SK-N-SH (cell line): ENCODE measurements around the gene B3GALT2. TPM values are rescaled to one million over a fixed set of nuclear protein-coding genes. Genes with fewer than 3 reads are reported as not detected.

Experiments
- CTCF ChIA-PET: fragments of 300-600, 350-600 bp; formaldehyde crosslinking; extraction: SDS; loops from one replicate; lab custom pipeline; 2021; lab: Yijun Ruan, JAX
- POLR2A ChIA-PET: fragments of 350-600 bp; sonication (Branson Sonifier 250); formaldehyde crosslinking; extraction: SDS; loops from one replicate; lab custom pipeline; 2020; ENCODE audit warnings: antibody characterized with exemption, inconsistent platforms; lab: Yijun Ruan, JAX
- DNase-seq: peaks from one replicate; pipeline ENCODE4 v3.0.0; 2012
- H2AFZ ChIP-seq: fragments of 200-600 bp; sonication (generic); 2 replicates; pipeline ENCODE4 v1.8.1; 2016; ENCODE audit warnings: antibody characterized with exemption, mild to moderate bottlenecking, low read depth
- H3F3A ChIP-seq: fragments of 200-600 bp; sonication (generic); replicated peaks from 2 replicates; pipeline ENCODE3; 2016; ENCODE audit warnings: antibody characterized with exemption, mild to moderate bottlenecking; ENCODE audit not compliant: insufficient read depth
- H3K27ac ChIP-seq, 2 experiments: fragments of 200-500 bp in 1 of 2; fragments of 200-600 bp in 1 of 2; sonication (Bioruptor generic) in 1 of 2; sonication (generic), shearing (Covaris generic) in 1 of 2; 2 replicates each; pipeline versions ENCODE4 v1.5.1 to v1.6.1; 2014 to 2016; ENCODE audit warnings: low read depth in 2 of 2, inconsistent platforms in 1 of 2, low read length in 1 of 2, mild to moderate bottlenecking in 1 of 2, mixed read lengths in 1 of 2
- H3K27me3 ChIP-seq: fragments of 200-600 bp; sonication (generic), shearing (Covaris generic); 2 replicates; pipeline ENCODE4 v1.6.1; 2016; ENCODE audit warnings: mixed run types; ENCODE audit not compliant: insufficient read depth
- H3K36me3 ChIP-seq, 2 experiments: fragments of 200-500 bp in 1 of 2; fragments of 200-600 bp in 1 of 2; sonication (Bioruptor generic) in 1 of 2; sonication (generic) in 1 of 2; replicated peaks in 1 of 2; 2 replicates each; pipeline versions ENCODE3 to v1.5.1; 2014 to 2016; ENCODE audit warnings: low read length in 1 of 2, mild to moderate bottlenecking in 1 of 2; ENCODE audit not compliant: insufficient read depth in 2 of 2, control insufficient read depth in 1 of 2
- H3K4me1 ChIP-seq, 2 experiments: fragments of 200-500 bp in 1 of 2; fragments of 200-600 bp in 1 of 2; sonication (Bioruptor generic) in 1 of 2; sonication (generic), shearing (Covaris generic) in 1 of 2; 2 replicates each; pipeline versions ENCODE4 v1.5.1 to v1.6.1; 2014 to 2016; ENCODE audit warnings: low read depth in 1 of 2, low read length in 1 of 2, mixed run types in 1 of 2; ENCODE audit not compliant: insufficient read depth in 2 of 2, control insufficient read depth in 1 of 2
- H3K4me2 ChIP-seq: fragments of 200-600 bp; sonication (generic), shearing (Covaris generic); 2 replicates; pipeline ENCODE4 v1.6.1; 2017; ENCODE audit warnings: mixed run types
- H3K4me3 ChIP-seq, 2 experiments: fragments of 200-500 bp in 1 of 2; fragments of 200-600 bp in 1 of 2; sonication (Bioruptor generic) in 1 of 2; sonication (generic), shearing (Covaris generic) in 1 of 2; 2 replicates each; pipeline versions ENCODE4 v1.5.1 to v1.8.1; 2014 to 2016; ENCODE audit warnings: low read depth in 2 of 2, inconsistent platforms in 1 of 2, low read length in 1 of 2, mild to moderate bottlenecking in 1 of 2, mixed read lengths in 1 of 2, moderate library complexity in 1 of 2
- H3K79me2 ChIP-seq: fragments of 200-600 bp; sonication (generic); 2 replicates; pipeline ENCODE4 v1.8.1; 2017; ENCODE audit warnings: mild to moderate bottlenecking; ENCODE audit not compliant: insufficient read depth
- H3K9ac ChIP-seq: fragments of 200-600 bp; sonication (generic); 2 replicates; pipeline ENCODE4 v1.6.1; 2017; ENCODE audit warnings: mixed run types
- H3K9me2 ChIP-seq: fragments of 200-600 bp; sonication (generic); 2 replicates; pipeline ENCODE4 v1.6.1; 2017; ENCODE audit warnings: mixed run types
- H3K9me3 ChIP-seq: fragments of 200-600 bp; sonication (generic); 2 replicates; pipeline ENCODE4 v1.6.1; 2017; ENCODE audit warnings: mixed run types, mild to moderate bottlenecking, moderate library complexity
- H4K20me1 ChIP-seq: fragments of 200-600 bp; sonication (generic); 2 replicates; pipeline ENCODE4 v1.6.1; 2017; ENCODE audit warnings: mild to moderate bottlenecking, mixed run types; ENCODE audit not compliant: insufficient read depth
- CTCF ChIP-seq: fragments of 200-600 bp; sonication (generic); IDR thresholded peaks from 2 replicates; pipeline ENCODE4 v1.6.1; 2017; ENCODE audit warnings: antibody characterized with exemption, mild to moderate bottlenecking, moderate library complexity
- FOSL2 ChIP-seq: IDR thresholded peaks from 2 replicates; pipeline ENCODE4 v1.4.0; 2012; ENCODE audit warnings: low read depth, mild to moderate bottlenecking, moderate library complexity, borderline replicate concordance
- FOXM1 ChIP-seq: IDR thresholded peaks from 2 replicates; pipeline ENCODE4 v1.4.0; 2012; ENCODE audit warnings: low read depth, mild to moderate bottlenecking
- GABPA ChIP-seq: IDR thresholded peaks from 2 replicates; pipeline ENCODE4 v1.4.0; 2012; ENCODE audit warnings: low read depth, mild to moderate bottlenecking
- GATA2 ChIP-seq: sonication (generic); formaldehyde crosslinking; IDR thresholded peaks from 2 replicates; pipeline ENCODE4 v1.5.0; 2020; ENCODE audit warnings: mild to moderate bottlenecking, missing genetic modification reagents
- IRF3 ChIP-seq: fragments of 150-350 bp; IDR thresholded peaks from 2 replicates; pipeline ENCODE4 v1.6.1; 2016; ENCODE audit warnings: mild to moderate bottlenecking, low read depth, low read length
- JUND ChIP-seq: IDR thresholded peaks from 2 replicates; pipeline ENCODE4 v1.4.0; 2012
- MAX ChIP-seq: IDR thresholded peaks from 2 replicates; pipeline ENCODE4 v1.4.0; 2012; ENCODE audit warnings: low read depth
- MEF2A ChIP-seq: IDR thresholded peaks from 2 replicates; pipeline ENCODE4 v1.4.0; 2012; ENCODE audit warnings: low read depth, borderline replicate concordance
- NFIC ChIP-seq: IDR thresholded peaks from 2 replicates; pipeline ENCODE4 v1.4.0; 2012; ENCODE audit warnings: borderline replicate concordance
- NRF1 ChIP-seq: IDR thresholded peaks from 2 replicates; pipeline ENCODE4 v1.6.1; 2012; ENCODE audit warnings: low read depth, mild to moderate bottlenecking, low read length
- PBX3 ChIP-seq: IDR thresholded peaks from 2 replicates; pipeline ENCODE4; 2012
- POLR2AphosphoS5 ChIP-seq: IDR thresholded peaks from 2 replicates; pipeline ENCODE4 v1.6.1; 2012; ENCODE audit warnings: low read depth, low read length
- RAD21 ChIP-seq: IDR thresholded peaks from 2 replicates; pipeline ENCODE4 v1.6.1; 2012; ENCODE audit warnings: mild to moderate bottlenecking, low read length
- RFX5 ChIP-seq: IDR thresholded peaks from 2 replicates; pipeline ENCODE4 v1.6.1; 2012; ENCODE audit warnings: mild to moderate bottlenecking, improper control_type of control experiment, low read length
- RXRA ChIP-seq: IDR thresholded peaks from 2 replicates; pipeline ENCODE4 v1.4.0; 2012; ENCODE audit warnings: low read depth, mild to moderate bottlenecking, borderline replicate concordance
- SIN3A ChIP-seq: IDR thresholded peaks from 2 replicates; pipeline ENCODE4 v1.6.1; 2012; ENCODE audit warnings: low read depth, mild to moderate bottlenecking, low read length, moderate library complexity, borderline replicate concordance
- TAF1 ChIP-seq: IDR thresholded peaks from 2 replicates; pipeline ENCODE4 v1.6.1; 2012; ENCODE audit warnings: low read depth, mild to moderate bottlenecking, low read length, moderate library complexity, borderline replicate concordance
- USF1 ChIP-seq: IDR thresholded peaks from 2 replicates; pipeline ENCODE4 v1.4.0; 2012; ENCODE audit warnings: low read depth, borderline replicate concordance
- ZBTB33 ChIP-seq: IDR thresholded peaks from 2 replicates; pipeline ENCODE4 v1.4.0; 2012; ENCODE audit warnings: low read depth, borderline replicate concordance
- WGBS: methylation state at CpG from one replicate; pipeline ENCODE4 v1.1.6; 2017; ENCODE audit warnings: low lambda C conversion rate; 5-methylcytosine and 5-hydroxymethylcytosine counted together
- polyA plus RNA-seq, 3 experiments: library from polyadenylated mRNA; depleted of rRNA; stranded (reverse); fragments of >200 nt; gene quantifications; 2 replicates each; pipeline ENCODE4 v1.2.3, GENCODE V29; 2012

B3GALT2 gene
- polyA plus RNA-seq, 1 of the 3 experiments (the other 2 are of a cell fraction) = 0.23 TPM

- ChIA-PET POLR2A (no interaction called here), CTCF (no interaction called here)
- Histone ChIP-seq H3K9me2 (no peaks in the 10 kb centered on the region), H3K4me3 (no peak overlapping the region), H3K4me1 (no peaks in the 10 kb centered on the region), H3K9ac (no peak overlapping the region), H3K36me3 (peaks cover 33 to 55% of the 10 kb centered on the region in 2 experiments), H3K27ac (no peak overlapping the region), H4K20me1 (no peaks in the 10 kb centered on the region), H3K9me3 (no peaks in the 10 kb centered on the region), H2AFZ (no peak overlapping the region), H3K27me3 (no peaks in the 10 kb centered on the region), H3K4me2 (no peak overlapping the region), H3F3A (peaks cover 6% of the 10 kb centered on the region), H3K79me2 (no peaks in the 10 kb centered on the region; the same call in 1 of the 2 replicates)
- WGBS = 98% methylated on average over 4 of the region's 4 CpGs
- TF ChIP-seq RXRA (no peak), RFX5 (no peak), NFIC (no peak), MEF2A (no peak), FOXM1 (no peak), USF1 (no peak), RAD21 (no peak), GATA2 (no peak), PBX3 (no peak), MAX (no peak), SIN3A (no peak), CTCF (no peak), GABPA (no peak), IRF3 (no peak)
- DNase-seq = no peak
Observed at GRCh38 chr1:193213998-193214397, 27.6 kb upstream of the B3GALT2 start.

- Histone ChIP-seq H3K4me1 (no peaks in the 10 kb centered on the region), H3K9me2 (no peaks in the 10 kb centered on the region), H3K4me3 (no peak overlapping the region), H3F3A (peaks cover 6% of the 10 kb centered on the region), H3K9ac (no peak overlapping the region), H3K36me3 (peaks cover 44 to 56% of the 10 kb centered on the region in 2 experiments), H3K4me2 (no peak overlapping the region), H2AFZ (no peak overlapping the region), H3K79me2 (no peaks in the 10 kb centered on the region; the same call in 1 of the 2 replicates), H3K27ac (no peak overlapping the region), H3K27me3 (no peaks in the 10 kb centered on the region), H4K20me1 (no peaks in the 10 kb centered on the region), H3K9me3 (no peaks in the 10 kb centered on the region)
- no peak for DNase-seq
- ChIA-PET CTCF (no interaction called here), POLR2A (no interaction called here)
- 97% methylated on average over 2 of the region's 2 CpGs for WGBS
- no peak for TF ChIP-seq JUND
- TF ChIP-seq RXRA = no peak
- no peak for TF ChIP-seq POLR2AphosphoS5
- TF ChIP-seq MAX = no peak
- TF ChIP-seq USF1 = no peak
- TF ChIP-seq RFX5 = no peak
- no peak for TF ChIP-seq TAF1
- TF ChIP-seq ZBTB33 = no peak
- no peak for TF ChIP-seq GABPA
- no peak for TF ChIP-seq NRF1
- TF ChIP-seq FOSL2 = no peak
Observed at GRCh38 chr1:193212637-193213036, 26.2 kb upstream of the B3GALT2 start.
